Tibial nerve (tissue), 4 donors: ENCODE data around the gene RBKS.

ENCODE experiments used
- EP300 ChIP-seq, 2 donors: sonication (generic); formaldehyde crosslinking; IDR thresholded peaks; one replicate each; pipeline ENCODE4 v1.6.1; 2017; ENCODE audit warnings: antibody characterized with exemption in 2 of 2, mild to moderate bottlenecking in 1 of 2
- POLR2A ChIP-seq, 2 donors: fragments of 450-650 bp; IDR thresholded peaks; one replicate each; pipeline ENCODE4 v1.6.1; 2017; ENCODE audit warnings: antibody characterized with exemption in 2 of 2, mild to moderate bottlenecking in 2 of 2, moderate library complexity in 2 of 2
- TF ChIP-seq, protein P1 (sequence below), 5 experiments: fragments of 200-600 bp in 3 of 5; fragments of 450-650 bp in 2 of 5; sonication (generic) in 3 of 5; IDR thresholded peaks; one replicate each; pipeline ENCODE4 v1.5.1; 2016 to 2019; ENCODE audit warnings: antibody characterized with exemption in 5 of 5, mild to moderate bottlenecking in 3 of 5, moderate library complexity in 2 of 5

DNA sequence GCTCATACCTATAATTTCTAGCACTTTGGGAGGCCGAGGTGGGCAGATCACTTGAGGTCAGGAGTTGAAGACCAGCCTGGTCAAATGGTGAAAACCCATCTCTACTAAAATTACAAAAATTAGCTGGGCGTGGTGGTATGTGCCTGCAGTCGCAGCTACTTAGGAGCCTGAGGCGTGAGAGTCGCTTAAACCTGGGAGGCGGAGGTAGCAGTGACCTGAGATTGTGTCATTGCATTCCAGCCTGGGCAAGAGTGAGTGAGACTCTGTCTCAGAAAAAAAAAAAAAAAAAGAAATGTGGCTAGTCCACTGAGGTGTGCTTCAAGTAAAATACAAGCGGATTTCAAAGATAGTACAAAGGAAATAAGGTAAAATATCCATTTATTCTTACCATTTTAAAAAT, 46.2 kb downstream of the RBKS start:
- TF ChIP-seq, protein P1, sequence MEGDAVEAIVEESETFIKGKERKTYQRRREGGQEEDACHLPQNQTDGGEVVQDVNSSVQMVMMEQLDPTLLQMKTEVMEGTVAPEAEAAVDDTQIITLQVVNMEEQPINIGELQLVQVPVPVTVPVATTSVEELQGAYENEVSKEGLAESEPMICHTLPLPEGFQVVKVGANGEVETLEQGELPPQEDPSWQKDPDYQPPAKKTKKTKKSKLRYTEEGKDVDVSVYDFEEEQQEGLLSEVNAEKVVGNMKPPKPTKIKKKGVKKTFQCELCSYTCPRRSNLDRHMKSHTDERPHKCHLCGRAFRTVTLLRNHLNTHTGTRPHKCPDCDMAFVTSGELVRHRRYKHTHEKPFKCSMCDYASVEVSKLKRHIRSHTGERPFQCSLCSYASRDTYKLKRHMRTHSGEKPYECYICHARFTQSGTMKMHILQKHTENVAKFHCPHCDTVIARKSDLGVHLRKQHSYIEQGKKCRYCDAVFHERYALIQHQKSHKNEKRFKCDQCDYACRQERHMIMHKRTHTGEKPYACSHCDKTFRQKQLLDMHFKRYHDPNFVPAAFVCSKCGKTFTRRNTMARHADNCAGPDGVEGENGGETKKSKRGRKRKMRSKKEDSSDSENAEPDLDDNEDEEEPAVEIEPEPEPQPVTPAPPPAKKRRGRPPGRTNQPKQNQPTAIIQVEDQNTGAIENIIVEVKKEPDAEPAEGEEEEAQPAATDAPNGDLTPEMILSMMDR (IDR thresholded peaks at IDR 0.05) = no peak
- TF ChIP-seq POLR2A (IDR thresholded peaks at IDR 0.05) (no peak), EP300 (IDR thresholded peaks at IDR 0.05) (no peak)
